Endothelial cell of umbilical vein (primary cell): ENCODE data around the gene SBSN. TPM values are rescaled to one million over a fixed set of nuclear protein-coding genes. Genes with fewer than 3 reads are reported as not detected.
A peak's percentile ranks its signal among the peaks of the same experiment; 100 is the strongest.

Source experiments
- BruUV-seq: library from RNA; stranded (reverse); fragments of 400-500 nt; replicated peaks from 2 replicates; lab custom pipeline; 2021; lab: Mats Ljungman, UMichigan
- CTCF ChIA-PET: fragments of 300-600, 350-600 bp; sonication (Branson Sonifier 250); formaldehyde crosslinking; loops from one replicate; lab custom pipeline; 2021; ENCODE audit warnings: antibody characterized with exemption, inconsistent platforms; lab: Charles Lee
- POLR2A ChIA-PET: fragments of 300-600, 350-600 bp; sonication (Branson Sonifier 250); formaldehyde crosslinking; loops from one replicate; lab custom pipeline; 2021; ENCODE audit warnings: antibody characterized with exemption, inconsistent platforms; lab: Charles Lee
- DNase-seq: peaks from one replicate; pipeline ENCODE4 v3.0.0-alpha.2; 2011; ENCODE audit warnings: low read depth, low spot score
- FAIRE-seq: peaks from 2 replicates; lab custom pipeline; 2011; peaks lifted over from hg19 to GRCh38; lab: Jason Lieb, UNC
- H2AFZ ChIP-seq: 2 replicates; pipeline ENCODE4 v1.6.0; 2012; ENCODE audit warnings: low read depth, low read length, control low read depth, inconsistent platforms
- H3K27ac ChIP-seq: 2 replicates; pipeline ENCODE4 v1.5.1; 2011; ENCODE audit warnings: low read depth, mild to moderate bottlenecking, control low read depth, low read length, moderate library complexity; ENCODE audit not compliant: insufficient read depth
- H3K27me3 ChIP-seq, 2 experiments: 2 replicates each; pipeline versions ENCODE4 v1.6.0 to v1.6.1; 2011; ENCODE audit warnings: low read length in 2 of 2, mixed read lengths in 1 of 2; ENCODE audit not compliant: control insufficient read depth in 2 of 2, insufficient read depth in 2 of 2
- H3K36me3 ChIP-seq, 2 experiments: 2 replicates in 1 of 2; 3 replicates in 1 of 2; pipeline ENCODE4 v1.5.1; 2011; ENCODE audit warnings: low read length in 2 of 2, mild to moderate bottlenecking in 1 of 2, moderate library complexity in 1 of 2; ENCODE audit not compliant: control insufficient read depth in 2 of 2, insufficient read depth in 2 of 2; ENCODE audit errors: extremely low read depth in 1 of 2
- H3K4me1 ChIP-seq: 3 replicates; pipeline ENCODE4 v1.5.1; 2011; ENCODE audit warnings: mild to moderate bottlenecking, low read length; ENCODE audit not compliant: control insufficient read depth, insufficient read depth; ENCODE audit errors: extremely low read depth
- H3K4me2 ChIP-seq: 2 replicates; pipeline ENCODE4 v1.6.1; 2011; ENCODE audit warnings: low read length, control low read depth, mixed read lengths; ENCODE audit not compliant: insufficient read depth
- H3K4me3 ChIP-seq, 3 experiments: fragments of 200-600 bp in 1 of 3; sonication (generic), shearing (Covaris generic) in 1 of 3; replicated peaks in 1 of 3; 2 replicates each; pipeline ENCODE4 v1.5.1; 2011 to 2016; ENCODE audit warnings: control low read depth in 3 of 3, low read length in 3 of 3, mild to moderate bottlenecking in 2 of 3, inconsistent platforms in 1 of 3, low read depth in 1 of 3, moderate library complexity in 1 of 3; ENCODE audit not compliant: insufficient read depth in 1 of 3
- H3K79me2 ChIP-seq: 2 replicates; pipeline ENCODE4 v1.6.0; 2012; ENCODE audit warnings: low read length, inconsistent platforms; ENCODE audit not compliant: control insufficient read depth, insufficient read depth
- H3K9ac ChIP-seq: replicated peaks from 2 replicates; pipeline ENCODE3; 2011; ENCODE audit warnings: low read length, control low read depth; ENCODE audit not compliant: insufficient read depth; ENCODE audit errors: extremely low read depth
- H3K9me1 ChIP-seq: replicated peaks from 3 replicates; pipeline ENCODE4 v1.6.0; 2011; ENCODE audit warnings: mild to moderate bottlenecking, low read length; ENCODE audit not compliant: control insufficient read depth, insufficient read depth; ENCODE audit errors: extremely low read depth
- H3K9me3 ChIP-seq: replicated peaks from 2 replicates; pipeline ENCODE4 v1.5.1; 2012; ENCODE audit warnings: low read length, inconsistent platforms; ENCODE audit not compliant: control insufficient read depth, insufficient read depth
- H4K20me1 ChIP-seq: replicated peaks from 2 replicates; pipeline ENCODE3; 2011; ENCODE audit warnings: mild to moderate bottlenecking, low read length; ENCODE audit not compliant: control insufficient read depth, insufficient read depth; ENCODE audit errors: extremely low read depth
- GATA2 ChIP-seq: IDR thresholded peaks from 2 replicates; pipeline ENCODE4 v1.7.0; 2011; ENCODE audit warnings: low read depth, mild to moderate bottlenecking, moderate library complexity, mixed read lengths, low read length; ENCODE audit not compliant: insufficient read length, insufficient read depth
- JUN ChIP-seq: IDR thresholded peaks from 2 replicates; pipeline ENCODE4 v1.6.1; 2011; ENCODE audit warnings: borderline replicate concordance, low read depth; ENCODE audit not compliant: insufficient read length, insufficient read depth
- POLR2A ChIP-seq: IDR thresholded peaks from 2 replicates; pipeline ENCODE4 v1.6.1; 2012; ENCODE audit warnings: low read depth, mild to moderate bottlenecking, control low read depth, low read length
- POLR2AphosphoS5 ChIP-seq: IDR thresholded peaks from 2 replicates; pipeline ENCODE4 v1.6.1; 2012; ENCODE audit warnings: low read depth, mild to moderate bottlenecking, control low read depth, low read length, moderate library complexity; ENCODE audit not compliant: insufficient read depth
- dilution Hi-C: fragments of 300-500 bp; cut with MboI; formaldehyde crosslinking; loops from one replicate; pipeline ENCODE4 v1.15.0; 2019; ENCODE audit warnings: low sequenced_read_pairs; ENCODE audit not compliant: extremely low pct_ligation_motif_present
- intact Hi-C: fragments of 100-400 bp; cut with micrococcal nuclease; formaldehyde crosslinking; loops from one replicate; pipeline ENCODE4 v1.10.0; 2022
- polyA plus RNA-seq, 4 experiments: library from polyadenylated mRNA; depleted of rRNA in 3 of 4; stranded (reverse) in 3 of 4; unstranded in 1 of 4; fragments of >200 nt; gene quantifications; 2 replicates each; pipeline versions ENCODE4 v1.2.1 to v1.2.3, GENCODE V29; 2011 to 2012; ENCODE audit warnings: missing spikeins in 1 of 4
- total RNA-seq: library from RNA; stranded (reverse); gene quantifications from 2 replicates; pipeline ENCODE4 v1.2.3, GENCODE V29; 2021
- TF ChIP-seq, protein P1 (sequence below), 2 donors: IDR thresholded peaks; 1 replicate in 1 of 2; 2 replicates in 1 of 2; pipeline ENCODE4 v1.5.1; 2011; ENCODE audit warnings: low read length in 2 of 2, mild to moderate bottlenecking in 2 of 2, moderate library complexity in 2 of 2, control low read depth in 1 of 2, inconsistent platforms in 1 of 2, low read depth in 1 of 2; ENCODE audit not compliant: insufficient read depth in 1 of 2; ENCODE audit errors: extremely low read depth in 1 of 2
- TF ChIP-seq, protein P2 (sequence below): IDR thresholded peaks from 2 replicates; pipeline ENCODE4 v1.6.1; 2011; ENCODE audit not compliant: insufficient read depth, insufficient read length

The SBSN gene
- total and polyA plus RNA-seq, 2 donors (not counting 3 experiments of a cell fraction or from before 2014, with no cell fraction given) = not detected

DNA sequence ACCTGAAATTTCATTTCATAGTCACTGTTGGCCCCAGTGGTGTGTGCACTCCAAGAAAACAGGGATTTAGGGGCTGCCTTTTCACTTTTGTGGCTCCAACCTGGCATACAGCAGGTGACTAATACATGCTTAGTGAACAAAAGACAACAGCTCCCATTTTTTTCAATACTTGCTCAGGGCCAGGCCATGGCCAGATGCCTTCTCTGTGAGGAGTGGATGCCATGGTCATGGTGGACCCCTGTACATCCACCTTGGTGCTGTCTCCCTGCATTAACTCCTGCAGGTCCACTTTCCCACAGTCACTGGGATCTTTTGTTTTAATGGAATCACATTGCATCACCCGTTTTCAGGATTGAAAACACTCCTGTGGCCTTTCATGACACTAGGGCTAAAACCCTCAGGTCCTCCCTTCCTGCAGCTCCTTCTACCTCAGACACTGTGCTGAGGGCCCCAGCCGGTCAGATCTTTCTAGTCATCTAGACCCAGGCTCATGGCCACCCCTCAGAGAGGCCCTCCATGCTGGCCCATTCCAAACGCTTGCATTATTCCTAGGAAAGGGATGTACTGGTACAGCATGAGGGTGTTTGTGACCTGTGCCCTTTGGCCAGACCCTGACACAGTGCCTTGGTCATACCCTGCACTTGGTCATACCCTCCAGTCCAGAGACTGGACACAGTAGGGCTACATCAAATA, 16.1 kb upstream of the SBSN start:
- peak overlapping the region; percentile 86 for H3K4me2 ChIP-seq
- TF ChIP-seq GATA2 = no peak
- TF ChIP-seq POLR2A = no peak
- TF ChIP-seq, protein P1, sequence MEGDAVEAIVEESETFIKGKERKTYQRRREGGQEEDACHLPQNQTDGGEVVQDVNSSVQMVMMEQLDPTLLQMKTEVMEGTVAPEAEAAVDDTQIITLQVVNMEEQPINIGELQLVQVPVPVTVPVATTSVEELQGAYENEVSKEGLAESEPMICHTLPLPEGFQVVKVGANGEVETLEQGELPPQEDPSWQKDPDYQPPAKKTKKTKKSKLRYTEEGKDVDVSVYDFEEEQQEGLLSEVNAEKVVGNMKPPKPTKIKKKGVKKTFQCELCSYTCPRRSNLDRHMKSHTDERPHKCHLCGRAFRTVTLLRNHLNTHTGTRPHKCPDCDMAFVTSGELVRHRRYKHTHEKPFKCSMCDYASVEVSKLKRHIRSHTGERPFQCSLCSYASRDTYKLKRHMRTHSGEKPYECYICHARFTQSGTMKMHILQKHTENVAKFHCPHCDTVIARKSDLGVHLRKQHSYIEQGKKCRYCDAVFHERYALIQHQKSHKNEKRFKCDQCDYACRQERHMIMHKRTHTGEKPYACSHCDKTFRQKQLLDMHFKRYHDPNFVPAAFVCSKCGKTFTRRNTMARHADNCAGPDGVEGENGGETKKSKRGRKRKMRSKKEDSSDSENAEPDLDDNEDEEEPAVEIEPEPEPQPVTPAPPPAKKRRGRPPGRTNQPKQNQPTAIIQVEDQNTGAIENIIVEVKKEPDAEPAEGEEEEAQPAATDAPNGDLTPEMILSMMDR (IDR thresholded peaks at IDR 0.05; ENCODE audit: extremely low read depth in 1 of 2, insufficient read depth in 1 of 2, low read depth in 1 of 2, low read length in 2 of 2) = no peak
- TF ChIP-seq POLR2AphosphoS5 = no peak
- TF ChIP-seq, protein P2, sequence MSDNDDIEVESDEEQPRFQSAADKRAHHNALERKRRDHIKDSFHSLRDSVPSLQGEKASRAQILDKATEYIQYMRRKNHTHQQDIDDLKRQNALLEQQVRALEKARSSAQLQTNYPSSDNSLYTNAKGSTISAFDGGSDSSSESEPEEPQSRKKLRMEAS = no peak
- no peak for TF ChIP-seq JUN
- H3K9ac ChIP-seq = peak overlapping the region; percentile 87
- POLR2A ChIA-PET = no interaction called here
- no peaks in the 10 kb centered on the region for H3K27me3 ChIP-seq
- H3K79me2 ChIP-seq = peaks cover 15% of the 10 kb centered on the region
- H2AFZ ChIP-seq = peak overlapping the region; percentile 81
- FAIRE-seq (no peak), DNase-seq (no peak)
- no peaks in the 10 kb centered on the region for H3K9me3 ChIP-seq
- dilution Hi-C loops = no loop called here
- H4K20me1 ChIP-seq = no peaks in the 10 kb centered on the region
- H3K4me1 ChIP-seq = peaks cover 16% of the 10 kb centered on the region
- intact Hi-C loops = no loop called here
- CTCF ChIA-PET = interaction anchor here (1.0 kb wide), 1 partner anchor 34 kb away, joined by 4 read pairs; no protein-coding TSS in a partner anchor
- H3K9me1 ChIP-seq = no peaks in the 10 kb centered on the region
- no peaks in the 10 kb centered on the region for H3K36me3 ChIP-seq
- H3K4me3 ChIP-seq = peak overlapping the region; percentile 77 to 88 (median 88)
- no TSS peak for BruUV-seq
- no peak overlapping the region for H3K27ac ChIP-seq
